A172 (cell line): ENCODE measurements around the gene IL16. TPM values are rescaled to one million over a fixed set of nuclear protein-coding genes. Genes with fewer than 3 reads are reported as not detected.

Source experiments
- DNase-seq: peaks from one replicate; pipeline ENCODE4 v3.0.0-alpha.2; 2015; ENCODE audit warnings: low spot score
- total RNA-seq: library from RNA; depleted of rRNA; stranded (reverse); fragments of >200 nt; shearing (Covaris generic); gene quantifications from 2 replicates; pipeline ENCODE4 v1.2.3, GENCODE V29; 2014

The IL16 gene
- total RNA-seq, 1 experiment from 2014 or later = not detected

DNA sequence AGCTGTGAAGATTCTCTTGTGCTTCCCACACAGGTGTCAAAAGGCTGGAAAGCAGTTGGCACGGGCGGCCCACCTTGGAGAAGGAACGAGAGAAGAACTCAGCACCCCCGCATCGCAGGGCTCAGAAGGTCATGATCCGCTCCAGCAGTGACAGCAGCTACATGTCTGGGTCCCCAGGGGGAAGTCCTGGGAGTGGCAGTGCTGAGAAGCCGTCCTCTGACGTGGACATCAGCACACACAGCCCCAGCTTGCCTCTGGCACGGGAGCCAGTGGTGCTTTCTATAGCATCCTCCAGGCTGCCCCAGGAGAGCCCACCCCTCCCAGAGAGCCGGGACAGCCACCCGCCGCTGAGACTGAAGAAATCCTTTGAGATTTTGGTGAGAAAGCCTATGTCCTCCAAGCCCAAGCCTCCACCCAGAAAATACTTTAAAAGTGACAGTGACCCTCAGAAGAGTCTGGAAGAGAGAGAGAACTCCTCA is 95.9 kb downstream of the IL16 start:
- DNase-seq = no peak

GRCh38 chr15:81293728-81294515 is 97.2 kb downstream of the IL16 start:
- no peak for DNase-seq

- DNase-seq = no peak
These were observed 97.8 kb downstream of the IL16 start for GRCh38 chr15:81294516-81294880.

DNA sequence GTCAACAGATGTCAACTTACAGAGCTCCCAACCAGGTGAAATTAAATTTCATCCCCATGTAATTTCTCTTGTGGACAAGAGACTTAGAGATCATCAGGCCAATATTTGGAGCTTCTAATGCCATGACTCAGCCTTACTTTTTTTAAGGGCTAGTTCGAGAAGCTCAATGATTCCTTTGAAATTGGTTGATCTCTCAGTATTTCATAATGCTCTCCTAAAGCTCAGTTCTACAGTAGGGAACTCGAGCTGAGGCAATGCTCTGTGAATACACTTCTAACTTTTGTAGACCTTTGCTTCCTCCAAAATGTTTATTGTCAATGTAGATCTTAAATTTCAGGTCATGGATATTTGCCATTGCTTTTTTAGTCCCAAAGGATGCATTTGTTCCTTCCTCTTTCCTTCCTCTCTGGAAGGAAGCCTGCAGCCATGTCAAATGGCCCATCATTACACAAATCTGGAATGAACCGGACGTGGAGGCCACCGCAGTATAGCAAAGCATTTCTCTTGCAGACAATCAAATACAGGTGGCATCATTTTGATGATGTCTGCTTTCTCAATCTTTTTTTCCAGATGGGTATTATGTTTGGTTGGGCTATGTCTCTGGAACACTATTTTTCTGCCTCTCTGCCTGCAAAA is 98.9 kb downstream of the IL16 start:
- DNase-seq = no peak

- no peak for DNase-seq
These were observed 99.5 kb downstream of the IL16 start for GRCh38 chr15:81296186-81296585.

DNA sequence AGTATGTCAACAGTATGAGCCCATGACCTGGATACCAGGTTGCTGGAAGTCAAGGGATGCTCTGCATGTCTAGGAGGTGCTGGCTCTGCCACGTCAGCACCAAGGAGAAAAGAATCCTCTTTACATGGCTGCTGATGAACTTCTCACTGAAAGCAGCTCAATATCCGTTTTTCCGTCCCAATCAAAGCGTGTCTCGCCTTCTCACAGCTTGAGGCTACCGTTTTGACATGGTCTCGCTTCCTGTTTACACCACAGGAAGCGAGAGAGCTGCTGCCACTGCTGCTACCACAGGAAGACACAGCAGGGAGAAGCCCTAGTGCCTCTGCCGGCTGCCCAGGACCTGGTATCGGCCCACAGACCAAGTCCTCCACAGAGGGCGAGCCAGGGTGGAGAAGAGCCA is 100.0 kb downstream of the IL16 start:
- peak; percentile 36 for DNase-seq

DNA sequence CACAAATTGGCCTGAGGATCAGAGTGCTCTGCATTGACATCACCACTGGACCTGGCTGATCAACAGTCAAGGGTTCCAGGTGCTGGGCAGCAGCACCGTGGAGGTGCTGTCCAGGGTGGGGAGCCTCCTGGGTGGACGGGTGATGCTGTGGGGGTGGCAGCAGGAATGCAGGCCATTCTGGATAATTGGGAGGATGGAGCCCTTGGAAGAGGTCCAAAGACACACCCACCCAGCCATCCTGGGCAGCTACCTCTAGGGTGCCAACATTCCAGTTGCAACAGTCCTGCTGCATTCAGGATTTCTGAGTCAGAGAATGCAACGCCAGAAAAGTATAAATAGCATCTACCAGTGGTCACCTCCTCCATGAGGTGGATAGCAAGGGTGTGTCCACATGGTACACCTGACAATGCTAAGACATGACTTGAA is 100.5 kb downstream of the IL16 start:
- peak; percentile 92 for DNase-seq

GRCh38 chr15:81297603-81298575 is 101.2 kb downstream of the IL16 start:
- no peak for DNase-seq

DNA sequence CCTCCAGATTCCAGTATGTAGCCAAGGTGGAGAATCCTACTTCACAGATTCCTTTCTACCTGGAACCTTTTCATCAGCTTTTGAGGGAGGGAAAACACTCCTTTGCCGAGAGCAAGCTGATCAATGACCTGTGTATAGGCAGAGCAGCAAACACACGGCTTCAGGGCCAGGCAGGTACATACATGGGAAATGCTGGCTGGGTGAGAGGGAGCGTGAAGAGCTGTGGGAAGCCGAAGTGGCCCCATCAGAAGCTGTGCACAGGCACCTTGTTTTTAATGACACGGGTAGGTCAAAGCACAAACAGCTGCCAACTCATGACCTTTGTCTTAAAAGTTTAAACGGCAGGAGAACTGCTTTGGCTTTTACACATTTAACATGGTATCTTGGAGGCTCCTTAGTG is 101.9 kb downstream of the IL16 start:
- DNase-seq = no peak

GRCh38 chr15:81299156-81299555 is 102.5 kb downstream of the IL16 start:
- no peak for DNase-seq

- no peak for DNase-seq
These were observed 103.1 kb downstream of the IL16 start for GRCh38 chr15:81299630-81300273.

- DNase-seq = no peak
These were observed 104.7 kb downstream of the IL16 start for GRCh38 chr15:81301385-81301784.

- no peak for DNase-seq
These were observed 105.2 kb downstream of the IL16 start for GRCh38 chr15:81301815-81302399.

DNA sequence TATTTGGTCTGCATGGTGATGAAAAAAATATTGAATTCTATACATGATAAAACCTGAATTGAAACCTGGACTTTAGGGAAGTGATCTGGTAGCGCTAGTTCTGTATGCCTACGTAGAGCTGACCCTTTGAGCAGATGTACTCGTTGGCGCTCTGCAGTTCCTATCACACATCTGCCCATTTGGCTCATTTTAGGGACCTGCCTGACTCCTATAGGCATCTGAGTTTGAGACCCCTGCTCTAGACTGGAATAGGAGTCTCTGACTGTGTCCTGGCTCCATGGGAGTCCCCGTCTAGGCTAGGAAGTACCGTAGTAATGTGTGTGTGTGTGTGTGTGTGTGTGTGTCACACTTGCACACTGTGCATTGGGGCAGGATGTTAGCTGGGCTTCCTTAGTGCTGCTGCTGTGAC is 106.0 kb downstream of the IL16 start:
- no peak for DNase-seq

- no peak for DNase-seq
These were observed 106.9 kb downstream of the IL16 start for GRCh38 chr15:81303244-81304225.

GRCh38 chr15:81304226-81304625 is 107.5 kb downstream of the IL16 start:
- no peak for DNase-seq

- no peak for DNase-seq
These were observed 111.6 kb downstream of the IL16 start for GRCh38 chr15:81308260-81308659.

DNA sequence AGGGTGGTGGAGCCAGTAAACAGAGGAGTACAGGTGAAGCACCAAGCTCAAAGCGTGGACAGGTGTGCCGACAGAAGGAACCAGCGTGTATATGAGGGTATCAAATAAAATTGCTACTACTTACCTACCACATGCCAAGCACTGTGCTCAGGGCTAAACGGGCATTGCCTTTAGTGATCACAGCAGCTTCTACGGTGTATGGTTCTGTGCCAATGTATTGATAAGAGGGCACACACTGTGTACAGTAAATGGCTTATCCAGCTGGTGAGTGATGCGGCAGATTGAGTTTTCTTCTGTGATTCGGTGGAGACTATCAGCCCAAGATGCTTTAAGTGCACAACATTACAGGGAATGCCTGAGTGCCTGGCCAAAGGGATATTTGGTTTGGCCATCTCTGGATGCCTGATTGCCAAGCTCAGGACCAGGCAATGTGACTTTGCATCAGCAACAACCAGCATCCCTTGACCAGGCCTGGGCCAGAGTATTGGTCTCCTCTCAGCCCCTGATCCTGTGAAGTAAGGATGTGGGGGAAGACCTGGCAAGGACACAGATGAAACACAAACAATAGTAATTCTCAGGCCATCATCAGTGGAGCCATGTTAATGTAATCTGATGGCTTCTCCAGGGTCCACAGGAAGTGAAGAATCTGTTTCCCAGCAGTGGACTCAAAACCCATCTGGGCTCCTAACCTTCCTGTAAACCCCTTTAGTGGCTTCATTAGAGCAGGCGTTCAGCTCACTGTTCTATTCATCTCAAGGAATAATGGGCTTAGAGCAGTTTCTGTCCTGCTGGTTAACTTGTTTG is 113.2 kb downstream of the IL16 start:
- DNase-seq = no peak

- DNase-seq = no peak
These were observed 113.8 kb downstream of the IL16 start for GRCh38 chr15:81310480-81310879.
